Hepatocyte (in vitro differentiated cells): Measurements from ENCODE around the gene MEX3A.

ENCODE experiments used
- EZH2 ChIP-seq: fragments of 200-600 bp; sonication (generic); IDR thresholded peaks from 2 replicates; pipeline ENCODE4 v1.6.1; 2016; ENCODE audit warnings: antibody characterized with exemption, mild to moderate bottlenecking, borderline replicate concordance
- TF ChIP-seq, protein P1 (sequence below): fragments of 200-600 bp; sonication (generic); IDR thresholded peaks from 2 replicates; pipeline ENCODE4 v1.5.1; 2016; ENCODE audit warnings: antibody characterized with exemption, mild to moderate bottlenecking; ENCODE audit not compliant: poor library complexity

DNA sequence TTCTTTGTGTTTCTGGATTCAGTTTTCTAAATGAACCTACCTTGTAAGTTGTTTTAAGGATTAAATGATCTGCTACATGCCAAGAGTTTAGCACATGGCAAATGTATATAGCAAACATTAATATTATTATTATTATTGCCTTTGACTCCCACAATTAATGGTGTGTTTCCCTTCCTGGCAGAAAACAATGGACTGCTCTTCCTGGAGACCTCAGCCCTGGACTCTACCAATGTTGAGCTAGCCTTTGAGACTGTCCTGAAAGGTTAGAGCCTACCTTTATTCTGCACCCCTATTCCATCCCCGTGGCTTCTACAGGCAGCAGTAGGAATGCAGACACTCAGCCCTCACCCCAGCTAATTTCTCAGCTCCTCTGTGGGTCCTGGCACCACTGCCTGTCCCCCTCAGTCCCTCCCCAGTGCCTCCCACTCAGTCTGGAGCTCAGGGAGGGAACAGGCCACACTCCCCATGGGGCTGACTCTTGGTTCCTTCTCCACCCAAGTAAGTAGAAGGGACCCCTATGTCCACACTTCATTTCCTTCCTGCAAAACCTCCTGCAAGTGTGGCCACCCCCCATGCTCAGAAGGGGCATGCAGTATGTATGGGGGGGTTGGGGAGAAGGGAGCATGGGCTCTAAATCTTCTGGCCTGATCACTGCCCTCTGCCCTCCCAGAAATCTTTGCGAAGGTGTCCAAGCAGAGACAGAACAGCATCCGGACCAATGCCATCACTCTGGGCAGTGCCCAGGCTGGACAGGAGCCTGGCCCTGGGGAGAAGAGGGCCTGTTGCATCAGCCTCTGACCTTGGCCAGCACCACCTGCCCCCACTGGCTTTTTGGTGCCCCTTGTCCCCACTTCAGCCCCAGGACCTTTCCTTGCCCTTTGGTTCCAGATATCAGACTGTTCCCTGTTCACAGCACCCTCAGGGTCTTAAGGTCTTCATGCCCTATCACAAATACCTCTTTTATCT, 12.5 kb downstream of the MEX3A start:
- TF ChIP-seq, protein P1, sequence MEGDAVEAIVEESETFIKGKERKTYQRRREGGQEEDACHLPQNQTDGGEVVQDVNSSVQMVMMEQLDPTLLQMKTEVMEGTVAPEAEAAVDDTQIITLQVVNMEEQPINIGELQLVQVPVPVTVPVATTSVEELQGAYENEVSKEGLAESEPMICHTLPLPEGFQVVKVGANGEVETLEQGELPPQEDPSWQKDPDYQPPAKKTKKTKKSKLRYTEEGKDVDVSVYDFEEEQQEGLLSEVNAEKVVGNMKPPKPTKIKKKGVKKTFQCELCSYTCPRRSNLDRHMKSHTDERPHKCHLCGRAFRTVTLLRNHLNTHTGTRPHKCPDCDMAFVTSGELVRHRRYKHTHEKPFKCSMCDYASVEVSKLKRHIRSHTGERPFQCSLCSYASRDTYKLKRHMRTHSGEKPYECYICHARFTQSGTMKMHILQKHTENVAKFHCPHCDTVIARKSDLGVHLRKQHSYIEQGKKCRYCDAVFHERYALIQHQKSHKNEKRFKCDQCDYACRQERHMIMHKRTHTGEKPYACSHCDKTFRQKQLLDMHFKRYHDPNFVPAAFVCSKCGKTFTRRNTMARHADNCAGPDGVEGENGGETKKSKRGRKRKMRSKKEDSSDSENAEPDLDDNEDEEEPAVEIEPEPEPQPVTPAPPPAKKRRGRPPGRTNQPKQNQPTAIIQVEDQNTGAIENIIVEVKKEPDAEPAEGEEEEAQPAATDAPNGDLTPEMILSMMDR, result no peak
- no peak for TF ChIP-seq EZH2
